Measurements from ENCODE around the gene BPIFA1.
A peak's percentile ranks its signal among the peaks of the same experiment; 100 is the strongest.

The BPIFA1 gene

DNA sequence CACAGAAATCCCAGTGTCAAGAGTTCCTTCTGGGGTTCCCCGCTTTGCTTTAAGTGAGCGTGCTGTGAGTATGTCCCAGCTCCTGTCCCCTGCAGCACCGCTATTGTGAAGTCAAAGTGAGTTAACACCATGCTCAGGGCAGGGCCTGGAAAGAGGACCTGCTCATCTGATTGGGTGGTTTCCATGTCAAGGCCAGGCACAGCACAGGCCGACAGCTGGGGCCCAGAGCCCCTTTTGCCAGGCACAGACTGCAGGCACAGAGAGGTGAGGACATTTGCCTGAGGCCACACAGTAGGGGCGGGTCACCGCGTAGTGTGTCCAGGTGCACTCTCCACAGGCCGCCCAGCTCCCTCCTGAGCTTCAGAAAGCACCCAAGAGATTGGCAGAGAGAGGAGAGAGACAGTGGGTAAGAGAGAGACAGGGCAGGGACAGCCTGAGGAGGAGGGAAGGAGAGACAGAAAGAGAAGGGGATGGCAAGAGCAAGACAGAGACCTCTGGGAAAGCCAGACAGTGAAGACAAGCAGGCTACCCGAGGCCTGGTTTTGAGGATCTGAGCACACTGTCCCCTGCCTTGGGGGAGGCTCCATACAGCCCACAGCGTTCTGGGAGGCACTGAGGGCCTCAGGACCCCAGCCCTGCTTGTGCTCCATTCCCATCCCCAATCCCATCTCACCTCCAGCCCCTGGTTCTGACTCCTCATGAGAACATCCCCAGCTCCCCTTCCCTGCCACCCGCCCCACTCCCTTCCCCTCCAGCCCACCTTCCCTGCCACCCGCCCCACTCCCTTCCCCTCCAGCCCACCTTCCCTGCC is 40.7 kb downstream of the BPIFA1 start:
- DNase-seq (no peak), ATAC-seq (replicated peaks) (no peak)
- peaks cover 0 to 3% of the 10 kb centered on the region in 2 donors for H3K4me1 Mint-ChIP-seq (ENCODE audit: low read depth in 2 of 2)
- no peak overlapping the region for H3K27ac Mint-ChIP-seq
- H3K36me3 Mint-ChIP-seq (ENCODE audit: insufficient read depth): peaks cover 3% of the 10 kb centered on the region
- peaks cover 46 to 81% of the 10 kb centered on the region in 2 donors for H3K27me3 Mint-ChIP-seq
- no peak overlapping the region for H3K4me3 Mint-ChIP-seq
- no peaks in the 10 kb centered on the region for H3K9me3 Mint-ChIP-seq

DNA sequence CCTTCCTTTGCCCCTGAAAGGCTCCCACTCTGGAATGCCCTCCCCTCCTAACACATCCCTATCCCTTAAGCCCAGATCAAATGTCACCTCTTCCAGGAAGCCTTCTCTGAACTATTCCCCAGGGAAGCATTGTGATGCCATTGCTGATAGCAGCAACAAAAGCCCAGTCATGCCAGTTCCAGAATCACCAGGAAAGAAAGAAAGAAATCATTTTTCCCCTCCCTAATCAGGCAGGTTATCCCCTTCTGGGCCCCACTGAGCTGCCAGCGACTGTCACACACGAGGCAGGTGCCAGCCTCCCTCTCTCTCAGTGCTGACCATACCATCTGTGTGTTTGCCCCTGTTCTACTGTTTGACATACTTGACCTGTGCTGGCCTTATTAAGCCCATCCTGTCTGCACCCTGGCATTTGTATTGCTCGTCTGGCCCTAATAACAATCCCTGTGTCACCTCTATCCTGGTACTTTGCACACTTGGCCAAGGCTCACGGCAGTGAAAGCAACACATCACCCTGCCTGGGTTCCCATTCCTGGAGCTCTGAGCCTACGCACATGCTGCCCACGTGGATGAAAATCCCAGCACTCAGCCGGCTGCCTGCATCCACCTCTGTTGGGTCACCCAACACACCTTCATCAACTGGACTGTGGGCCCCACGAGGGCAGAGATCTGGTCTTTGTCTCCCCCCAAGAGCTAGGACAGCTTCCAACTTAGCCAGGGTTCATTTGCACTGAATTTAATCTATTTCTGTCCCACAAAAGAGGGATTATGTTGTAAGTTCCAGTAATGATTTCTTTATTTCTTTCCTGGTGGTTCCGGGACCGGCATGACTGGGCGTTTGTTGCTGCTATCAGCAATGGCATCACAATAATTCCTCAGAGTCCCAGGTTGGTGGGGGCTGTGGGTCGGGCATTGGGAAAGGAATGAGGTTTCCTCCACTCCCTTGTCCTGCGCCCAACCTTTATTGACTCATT is 42.0 kb downstream of the BPIFA1 start:
- peaks cover 0 to 3% of the 10 kb centered on the region in 2 donors for H3K4me1 Mint-ChIP-seq (ENCODE audit: low read depth in 2 of 2)
- no peaks in the 10 kb centered on the region for H3K9me3 Mint-ChIP-seq
- no peak for ATAC-seq (replicated peaks)
- no peak overlapping the region for H3K27ac Mint-ChIP-seq
- peaks cover 43 to 79% of the 10 kb centered on the region in 2 donors for H3K27me3 Mint-ChIP-seq
- H3K4me3 Mint-ChIP-seq: no peak overlapping the region
- DNase-seq: no peak
- peaks cover 3% of the 10 kb centered on the region for H3K36me3 Mint-ChIP-seq (ENCODE audit: insufficient read depth)

DNA sequence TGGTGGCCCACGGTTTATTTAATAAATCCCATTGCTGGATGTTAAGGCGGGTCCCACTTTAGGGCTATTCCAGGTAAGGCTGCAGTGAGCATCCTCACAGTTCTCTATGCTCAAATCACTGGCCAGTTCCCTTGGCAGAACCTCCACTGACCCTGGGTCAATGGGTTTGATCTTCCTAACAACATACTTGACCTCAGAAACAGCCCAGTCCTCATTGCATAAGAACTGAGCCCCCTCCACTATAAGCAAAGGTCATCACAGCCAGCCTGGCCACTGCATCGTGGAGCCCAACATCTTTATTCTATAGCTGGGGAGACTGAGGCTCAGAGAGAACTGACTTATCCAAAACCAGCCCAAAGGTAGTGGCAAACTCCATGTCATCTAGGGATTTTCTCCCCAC is 42.9 kb downstream of the BPIFA1 start:
- H3K4me1 Mint-ChIP-seq (ENCODE audit: low read depth in 2 of 2): peaks cover 0 to 3% of the 10 kb centered on the region in 2 donors
- H3K27me3 Mint-ChIP-seq: peaks cover 49 to 82% of the 10 kb centered on the region in 2 donors
- H3K9me3 Mint-ChIP-seq: no peaks in the 10 kb centered on the region
- H3K4me3 Mint-ChIP-seq: no peak overlapping the region
- ATAC-seq (replicated peaks): no peak
- peaks cover 3% of the 10 kb centered on the region for H3K36me3 Mint-ChIP-seq (ENCODE audit: insufficient read depth)
- no peak overlapping the region for H3K27ac Mint-ChIP-seq
- DNase-seq: no peak

DNA sequence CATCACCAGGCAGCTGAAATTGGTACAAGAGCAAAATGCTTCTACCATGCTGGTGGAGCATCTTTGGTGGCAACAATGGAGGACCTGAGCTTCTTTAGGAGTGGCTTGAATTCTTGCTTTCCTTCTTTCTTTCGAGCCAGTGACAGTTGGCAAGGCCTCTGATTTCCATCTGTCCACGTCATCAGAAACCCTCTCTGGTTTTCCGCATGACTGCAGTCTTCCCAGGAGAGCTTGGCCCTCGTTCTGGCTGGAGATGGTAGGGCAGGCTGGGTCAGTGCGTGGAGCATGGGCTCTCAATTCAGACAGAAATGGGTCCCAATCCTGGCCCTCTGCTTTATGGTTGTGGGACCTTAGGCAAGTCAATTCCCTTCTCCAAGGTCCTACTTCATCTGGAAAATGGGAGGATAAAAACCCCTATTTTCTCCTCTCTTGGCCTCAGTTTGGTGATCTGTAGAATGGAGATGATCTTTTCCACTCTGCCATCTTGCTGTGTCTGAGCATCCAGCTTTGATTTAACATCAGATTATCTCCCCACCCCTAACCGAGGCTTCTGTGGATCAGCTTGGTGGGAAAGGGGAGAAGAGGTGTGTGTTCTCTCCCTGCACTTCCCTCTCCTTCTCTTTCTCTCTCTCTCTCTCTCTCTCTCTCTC is 43.6 kb downstream of the BPIFA1 start:
- Mint-ChIP-seq H3K27ac (no peak overlapping the region), H3K27me3 (peaks cover 51 to 88% of the 10 kb centered on the region in 2 donors), H3K36me3 (ENCODE audit: insufficient read depth) (peaks cover 3% of the 10 kb centered on the region), H3K4me1 (ENCODE audit: low read depth in 2 of 2) (peaks cover 0 to 3% of the 10 kb centered on the region in 2 donors), H3K4me3 (no peak overlapping the region), H3K9me3 (no peaks in the 10 kb centered on the region)
- ATAC-seq (replicated peaks) (no peak), DNase-seq (no peak)

DNA sequence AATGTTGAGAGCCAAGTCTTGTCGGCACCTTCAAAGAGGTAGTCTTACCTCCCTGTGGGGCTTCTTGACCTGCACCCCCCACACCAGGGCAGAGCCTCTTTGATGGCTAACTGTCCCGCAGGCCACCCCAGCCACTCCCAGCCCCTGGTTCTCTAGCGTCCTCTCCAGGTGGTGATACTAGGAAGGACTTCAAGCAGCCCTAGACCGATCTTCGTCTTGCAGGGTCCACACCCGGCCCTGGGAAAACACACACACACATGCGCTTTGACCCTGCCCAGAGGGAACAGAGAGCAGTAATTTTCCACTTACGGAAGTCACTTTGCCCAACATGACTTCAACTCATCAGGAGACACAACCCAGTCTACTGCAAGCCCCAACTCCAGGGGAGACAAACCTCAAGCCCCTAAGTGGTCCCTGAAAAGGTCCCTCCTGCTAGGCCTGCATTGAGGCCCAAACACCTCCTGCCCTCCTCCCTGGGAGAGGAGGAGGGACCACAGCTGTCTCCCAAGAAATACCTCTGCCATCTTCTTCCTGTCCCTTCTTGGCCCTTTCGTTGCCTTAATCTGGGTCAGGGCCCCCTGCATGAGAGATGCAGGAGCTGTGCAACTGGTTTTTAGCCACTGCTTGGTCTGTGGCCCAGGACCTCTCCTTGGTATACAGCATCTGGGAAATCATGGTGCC is 44.3 kb downstream of the BPIFA1 start:
- Mint-ChIP-seq H3K4me3 (no peak overlapping the region), H3K4me1 (ENCODE audit: low read depth in 2 of 2) (peaks cover 0 to 3% of the 10 kb centered on the region in 2 donors), H3K27ac (no peak overlapping the region), H3K27me3 (peaks cover 58 to 96% of the 10 kb centered on the region in 2 donors), H3K9me3 (no peaks in the 10 kb centered on the region), H3K36me3 (ENCODE audit: insufficient read depth) (peaks cover 3% of the 10 kb centered on the region)
- no peak for DNase-seq
- no peak for ATAC-seq (replicated peaks)

DNA sequence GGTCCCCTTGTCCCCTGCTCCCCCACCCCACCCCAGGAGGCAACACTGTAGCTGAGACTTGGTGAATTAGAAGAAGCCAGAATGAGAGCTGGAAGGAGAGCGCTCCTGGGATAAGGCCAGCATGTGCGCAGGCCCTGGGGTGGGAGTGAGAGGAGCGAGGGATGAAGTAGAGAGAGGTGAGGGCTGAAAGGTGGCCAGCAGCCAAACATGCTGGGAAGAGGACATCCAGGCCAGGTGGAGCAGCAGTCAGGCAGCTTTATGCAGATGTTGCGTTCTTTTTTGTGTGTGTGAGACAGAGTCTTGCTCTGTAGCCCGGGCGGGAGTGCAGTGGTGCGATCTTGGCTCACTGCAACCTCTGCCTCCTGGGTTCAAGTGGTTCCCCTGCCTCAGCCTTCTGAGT is 45.0 kb downstream of the BPIFA1 start:
- no peaks in the 10 kb centered on the region for H3K9me3 Mint-ChIP-seq
- H3K4me3 Mint-ChIP-seq: no peak overlapping the region
- DNase-seq: no peak
- peaks cover 3% of the 10 kb centered on the region for H3K36me3 Mint-ChIP-seq (ENCODE audit: insufficient read depth)
- no peak overlapping the region for H3K27ac Mint-ChIP-seq
- peaks cover 0 to 3% of the 10 kb centered on the region in 2 donors for H3K4me1 Mint-ChIP-seq (ENCODE audit: low read depth in 2 of 2)
- peaks cover 56 to 98% of the 10 kb centered on the region in 2 donors for H3K27me3 Mint-ChIP-seq
- ATAC-seq (replicated peaks): no peak

DNA sequence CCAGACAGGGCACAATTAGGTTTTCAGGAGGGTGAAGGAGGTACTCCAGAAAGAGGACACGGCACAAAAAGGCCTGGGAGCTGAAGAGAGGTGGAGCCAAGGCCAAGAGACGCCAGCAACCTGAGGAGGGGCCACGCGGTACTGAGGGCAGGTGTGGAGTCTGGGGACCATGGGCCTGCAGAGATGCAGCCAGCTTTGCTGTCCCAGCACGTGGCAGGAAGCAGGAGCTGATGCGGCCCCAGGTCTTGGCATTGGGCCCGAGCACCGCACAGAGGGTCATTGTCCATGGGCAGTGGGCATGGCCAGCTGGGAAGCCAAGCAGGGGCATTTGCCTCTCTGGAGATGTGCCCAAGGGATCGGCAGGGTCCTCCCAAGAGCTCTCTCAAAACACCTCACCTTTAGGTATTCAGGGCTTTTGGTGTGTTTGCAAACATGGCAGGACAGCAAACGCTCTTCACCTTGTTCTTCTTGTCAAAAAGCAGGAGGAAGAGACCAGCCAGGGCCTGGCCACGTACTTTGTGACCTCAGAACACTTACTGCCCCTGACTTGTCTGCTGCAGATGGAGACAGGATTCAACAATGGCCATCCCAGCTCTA is 45.9 kb downstream of the BPIFA1 start:
- Mint-ChIP-seq H3K4me1 (ENCODE audit: low read depth in 2 of 2) (peaks cover 0 to 3% of the 10 kb centered on the region in 2 donors), H3K4me3 (no peak overlapping the region), H3K36me3 (ENCODE audit: insufficient read depth) (peaks cover 3% of the 10 kb centered on the region), H3K27me3 (peaks cover 56 to 98% of the 10 kb centered on the region in 2 donors), H3K9me3 (no peaks in the 10 kb centered on the region), H3K27ac (no peak overlapping the region)
- ATAC-seq (replicated peaks): no peak
- no peak for DNase-seq

DNA sequence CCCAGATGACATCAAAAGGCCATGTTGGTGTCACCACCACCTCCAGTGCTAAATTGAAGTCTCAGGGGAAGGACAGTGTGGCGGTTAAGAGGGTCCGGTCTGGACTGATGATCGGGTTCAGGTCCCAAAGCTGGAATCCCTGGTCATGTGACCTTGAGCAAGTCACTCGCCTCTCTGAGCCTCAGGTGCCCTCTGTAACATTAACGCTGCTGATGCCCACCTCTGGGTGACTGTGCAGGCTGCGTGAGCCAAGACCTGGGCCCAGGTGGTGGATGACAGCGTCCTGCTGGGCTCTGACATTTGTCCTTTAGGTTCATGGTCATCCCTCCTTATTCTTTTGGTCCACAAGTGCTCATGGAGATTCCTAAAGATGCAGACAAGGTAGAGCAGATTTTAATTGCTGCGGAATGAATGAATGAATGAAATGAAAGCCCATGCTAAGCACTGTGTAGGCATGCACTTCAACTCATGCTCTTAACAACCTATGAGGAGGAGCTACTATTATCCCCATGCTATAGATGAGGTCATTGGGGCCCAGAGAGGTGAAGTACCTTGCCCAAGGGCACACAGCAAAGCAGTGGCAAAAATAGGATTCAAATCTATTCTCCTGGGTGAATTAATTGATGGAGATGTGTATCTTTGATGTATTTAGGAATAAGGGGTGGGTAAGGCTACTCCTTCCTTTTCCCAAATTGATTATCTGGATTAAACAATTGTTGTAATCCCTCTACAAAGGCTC is 46.6 kb downstream of the BPIFA1 start:
- H3K9me3 Mint-ChIP-seq: no peaks in the 10 kb centered on the region
- H3K36me3 Mint-ChIP-seq (ENCODE audit: insufficient read depth): peaks cover 2% of the 10 kb centered on the region
- peaks cover 0 to 3% of the 10 kb centered on the region in 2 donors for H3K4me1 Mint-ChIP-seq (ENCODE audit: low read depth in 2 of 2)
- ATAC-seq (replicated peaks) (no peak), DNase-seq (no peak)
- H3K27me3 Mint-ChIP-seq: peaks cover 61 to 98% of the 10 kb centered on the region in 2 donors
- no peak overlapping the region for H3K27ac Mint-ChIP-seq
- H3K4me3 Mint-ChIP-seq: no peak overlapping the region

DNA sequence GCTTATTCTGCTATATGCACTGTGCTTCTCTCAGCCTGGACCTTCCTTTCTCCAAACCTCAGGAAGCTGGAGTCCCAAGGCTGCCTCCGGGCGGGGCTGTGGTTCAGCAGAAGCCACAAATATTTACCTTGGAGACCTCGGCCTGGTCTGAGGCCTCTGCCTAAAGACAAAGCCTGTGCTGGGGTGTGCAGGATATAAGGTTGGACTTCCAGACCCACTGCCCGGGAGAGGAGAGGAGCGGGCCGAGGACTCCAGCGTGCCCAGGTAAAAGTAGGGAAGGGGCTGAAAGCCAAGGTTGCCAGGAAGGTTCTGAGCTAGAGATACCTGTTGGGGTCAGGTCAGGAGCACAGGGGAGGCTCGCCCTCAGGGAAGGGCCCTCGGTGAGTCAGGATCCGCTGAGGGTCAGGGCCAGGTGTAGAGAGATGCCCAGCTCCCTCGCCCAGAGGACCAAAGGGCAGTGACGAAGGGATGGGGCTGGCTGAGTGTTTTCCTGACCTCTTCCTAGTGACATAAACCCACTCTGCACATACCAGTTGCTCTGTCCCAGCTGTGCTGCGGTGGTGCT is 47.3 kb downstream of the BPIFA1 start, which contains the start of gene BPIFB1:
Gene BPIFB1 (plus strand): TSS at position 224 of the 565 bp plus-strand sequence. CDS start 2,860 bp downstream, outside the sequence.
- Mint-ChIP-seq H3K27ac (no peak within 1 kb of the TSS), H3K4me1 (ENCODE audit: low read depth in 2 of 2) (no peaks in the 10 kb centered on the region), H3K9me3 (no peaks in the 10 kb centered on the region), H3K4me3 (no peak within 1 kb of the TSS), H3K36me3 (ENCODE audit: insufficient read depth) (no peaks in the 10 kb centered on the region), H3K27me3 (peaks cover 54 to 93% of the 10 kb centered on the region in 2 donors)
- no peak for ATAC-seq (replicated peaks)
- no peak for DNase-seq

DNA sequence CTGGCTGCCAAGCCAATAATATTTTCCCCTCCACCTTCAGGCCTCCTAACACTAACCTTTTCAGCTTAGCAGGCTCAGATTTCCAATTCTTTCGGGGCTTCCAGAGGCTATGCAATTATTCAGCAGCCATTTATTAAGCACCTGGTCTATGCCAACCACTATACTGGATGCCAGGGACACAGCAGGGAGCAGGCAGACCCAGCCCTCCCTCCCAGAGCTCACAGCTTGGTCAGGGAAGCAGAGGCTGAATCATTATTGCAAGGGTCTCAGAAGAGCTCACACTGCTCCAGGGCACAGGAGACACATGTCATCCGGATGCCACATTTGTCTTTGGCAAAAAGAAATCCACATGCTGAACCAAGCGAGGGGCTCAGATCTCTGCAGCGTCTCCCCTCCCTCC is 48.5 kb downstream of the BPIFA1 start:
- ATAC-seq (replicated peaks): no peak
- Mint-ChIP-seq H3K4me1 (ENCODE audit: low read depth in 2 of 2) (no peaks in the 10 kb centered on the region), H3K36me3 (ENCODE audit: insufficient read depth) (no peaks in the 10 kb centered on the region), H3K9me3 (no peaks in the 10 kb centered on the region), H3K27me3 (peaks cover 55 to 83% of the 10 kb centered on the region in 2 donors), H3K27ac (no peak overlapping the region), H3K4me3 (no peak overlapping the region)
- no peak for DNase-seq

DNA sequence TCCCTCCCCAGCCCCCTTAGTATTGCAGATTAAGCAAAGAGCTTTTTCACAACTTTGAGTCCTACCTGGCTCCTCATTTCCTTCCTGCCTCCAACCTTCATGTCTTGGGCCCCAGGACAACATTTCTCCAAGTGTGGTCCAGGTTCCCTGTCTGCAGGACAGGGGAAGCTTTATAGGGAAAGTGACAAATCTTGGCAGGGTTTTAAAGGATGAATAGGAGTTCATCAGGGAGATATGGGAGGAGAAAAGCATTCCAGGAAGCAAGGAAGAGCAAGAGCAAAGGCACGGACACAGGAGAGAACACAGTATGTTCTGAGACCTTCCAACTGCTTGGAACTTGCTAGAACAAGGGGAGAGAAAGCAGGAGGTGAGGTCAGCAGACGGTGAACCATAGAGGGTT is 49.1 kb downstream of the BPIFA1 start:
- no peaks in the 10 kb centered on the region for H3K4me1 Mint-ChIP-seq (ENCODE audit: low read depth in 2 of 2)
- no peaks in the 10 kb centered on the region for H3K36me3 Mint-ChIP-seq (ENCODE audit: insufficient read depth)
- H3K27me3 Mint-ChIP-seq: peaks cover 53 to 83% of the 10 kb centered on the region in 2 donors
- DNase-seq (no peak), ATAC-seq (replicated peaks) (no peak)
- H3K9me3 Mint-ChIP-seq: no peaks in the 10 kb centered on the region
- H3K4me3 Mint-ChIP-seq: no peak overlapping the region
- peak overlapping the region in 1 of 2 donors; percentile 3 for H3K27ac Mint-ChIP-seq
